GM23248 (cell line): ENCODE measurements around the gene ARHGEF5. TPM values are rescaled to one million over a fixed set of nuclear protein-coding genes. Genes with fewer than 3 reads are reported as not detected.

Experiments used
- DNase-seq: peaks from one replicate; pipeline ENCODE4 v3.0.0-alpha.2; 2015
- H2AFZ ChIP-seq: fragments of 200-600 bp; sonication (generic); 2 replicates; pipeline ENCODE4 v1.6.1; 2016; ENCODE audit warnings: antibody characterized with exemption
- H3F3A ChIP-seq: fragments of 200-600 bp; sonication (generic); 2 replicates; pipeline ENCODE4 v1.6.1; 2016; ENCODE audit warnings: mild to moderate bottlenecking, antibody characterized with exemption, mixed run types; ENCODE audit not compliant: insufficient read depth
- H3K27ac ChIP-seq: fragments of 200-600 bp; sonication (generic); 2 replicates; pipeline ENCODE4 v1.5.1; 2016; ENCODE audit warnings: mild to moderate bottlenecking
- H3K27me3 ChIP-seq: fragments of 200-600 bp; sonication (generic); replicated peaks from 2 replicates; pipeline ENCODE4 v1.6.1; 2016; ENCODE audit warnings: mild to moderate bottlenecking; ENCODE audit not compliant: insufficient read depth
- H3K36me3 ChIP-seq: fragments of 200-600 bp; sonication (generic); 2 replicates; pipeline ENCODE4 v1.6.1; 2016; ENCODE audit warnings: low read depth, mild to moderate bottlenecking
- H3K4me1 ChIP-seq: fragments of 200-600 bp; sonication (generic); 2 replicates; pipeline ENCODE4 v1.6.1; 2016; ENCODE audit warnings: mild to moderate bottlenecking; ENCODE audit not compliant: insufficient read depth
- H3K4me2 ChIP-seq: fragments of 200-600 bp; sonication (generic); one replicate; pipeline ENCODE4 v1.6.1; 2016; ENCODE audit warnings: mild to moderate bottlenecking; ENCODE audit not compliant: unreplicated experiment
- H3K4me3 ChIP-seq: fragments of 200-600 bp; sonication (generic); 2 replicates; pipeline ENCODE4 v1.5.1; 2016; ENCODE audit warnings: mild to moderate bottlenecking
- H3K79me2 ChIP-seq: fragments of 200-600 bp; sonication (generic); 2 replicates; pipeline ENCODE4 v1.6.1; 2016; ENCODE audit warnings: mild to moderate bottlenecking; ENCODE audit not compliant: insufficient read depth
- H3K9ac ChIP-seq: fragments of 200-600 bp; sonication (generic); 2 replicates; pipeline ENCODE4 v1.6.1; 2016; ENCODE audit warnings: mild to moderate bottlenecking
- H3K9me2 ChIP-seq: fragments of 200-600 bp; sonication (generic); 2 replicates; pipeline ENCODE4 v1.6.1; 2016; ENCODE audit warnings: mixed run types, mild to moderate bottlenecking, moderate library complexity; ENCODE audit not compliant: insufficient read depth
- H3K9me3 ChIP-seq: fragments of 200-600 bp; sonication (generic); one replicate; pipeline ENCODE4 v1.6.1; 2017; ENCODE audit warnings: low read depth
- H4K20me1 ChIP-seq: fragments of 200-600 bp; sonication (generic); 2 replicates; pipeline ENCODE4 v1.6.0; 2016; ENCODE audit not compliant: insufficient read depth
- EZH2 ChIP-seq: fragments of 200-600 bp; sonication (generic); IDR thresholded peaks from 2 replicates; pipeline ENCODE4 v1.6.1; 2018; ENCODE audit warnings: antibody characterized with exemption, mild to moderate bottlenecking; ENCODE audit not compliant: insufficient read depth, poor library complexity, severe bottlenecking
- EZH2phosphoT487 ChIP-seq: fragments of 200-600 bp; sonication (generic); IDR thresholded peaks from 2 replicates; pipeline ENCODE4 v1.6.1; 2018; ENCODE audit warnings: antibody characterized with exemption, moderate library complexity, mild to moderate bottlenecking, low read depth; ENCODE audit not compliant: insufficient read depth
- WGBS, 2 experiments: methylation state at CpG; one replicate each; pipeline ENCODE4 v1.1.6; 2015 to 2017; ENCODE audit warnings: low lambda C conversion rate in 2 of 2, low coverage in 1 of 2; ENCODE audit errors: missing lambda C conversion rate in 2 of 2; 5-methylcytosine and 5-hydroxymethylcytosine counted together
- in situ Hi-C: fragments of 300-500 bp; cut with MboI; formaldehyde crosslinking; loops from 2 replicates; pipeline ENCODE4 v1.15.0; 2020
- polyA plus RNA-seq: library from polyadenylated mRNA; unstranded; fragments of >200 nt; fragmentation: Nextera tagmentation; extraction: Ambion mirVana; gene quantifications from 2 replicates; pipeline ENCODE4 v1.2.1, GENCODE V29; 2016
- total RNA-seq: library from RNA; depleted of rRNA; stranded (reverse); fragments of >200 nt; shearing (Covaris generic); gene quantifications from 2 replicates; pipeline ENCODE4 v1.2.3, GENCODE V29; 2014

The ARHGEF5 gene
- total and polyA plus RNA-seq, 2 experiments from 2014 or later: 2.4 to 2.9 TPM

- H3K36me3 ChIP-seq: no peaks in the 10 kb centered on the region
- no peaks in the 10 kb centered on the region for H4K20me1 ChIP-seq
- no peak overlapping the region for H3K9ac ChIP-seq
- no peaks in the 10 kb centered on the region for H3K27me3 ChIP-seq
- in situ Hi-C loops: no loop called here
- peaks cover 16% of the 10 kb centered on the region; the same call in 1 of the 2 replicates for H3K4me1 ChIP-seq
- no peak overlapping the region for H2AFZ ChIP-seq
- H3K27ac ChIP-seq: no peak overlapping the region
- no peak for TF ChIP-seq EZH2phosphoT487
- TF ChIP-seq EZH2: no peak
- no peak overlapping the region for H3K4me2 ChIP-seq
- 91 to 92% methylated on average over 5 of the region's 5 CpGs for WGBS, 2 experiments
- H3K9me2 ChIP-seq: no peaks in the 10 kb centered on the region
- peaks cover 9% of the 10 kb centered on the region for H3F3A ChIP-seq
- H3K79me2 ChIP-seq: no peaks in the 10 kb centered on the region
- DNase-seq: no peak
- H3K9me3 ChIP-seq: no peaks in the 10 kb centered on the region
- H3K4me3 ChIP-seq: no peak overlapping the region
Measured at GRCh38 chr7:144388950-144389349, 33.7 kb downstream of the ARHGEF5 start.

- no peaks in the 10 kb centered on the region for H3K9me2 ChIP-seq
- H3K9ac ChIP-seq: no peak overlapping the region
- 67 to 76% methylated on average over 7 of the region's 7 CpGs for WGBS, 2 experiments
- H3K79me2 ChIP-seq: no peaks in the 10 kb centered on the region
- H3K9me3 ChIP-seq: no peaks in the 10 kb centered on the region
- H4K20me1 ChIP-seq: no peaks in the 10 kb centered on the region
- H3K36me3 ChIP-seq: no peaks in the 10 kb centered on the region
- peaks cover 16% of the 10 kb centered on the region; the same call in 1 of the 2 replicates for H3K4me1 ChIP-seq
- DNase-seq: no peak
- in situ Hi-C loops: no loop called here
- H3F3A ChIP-seq: peaks cover 9% of the 10 kb centered on the region
- H3K27ac ChIP-seq: no peak overlapping the region
- no peak overlapping the region for H3K4me2 ChIP-seq
- no peak overlapping the region for H2AFZ ChIP-seq
- TF ChIP-seq EZH2phosphoT487 (no peak), EZH2 (no peak)
- no peaks in the 10 kb centered on the region for H3K27me3 ChIP-seq
- H3K4me3 ChIP-seq: no peak overlapping the region
Measured at GRCh38 chr7:144390481-144390880, 35.3 kb downstream of the ARHGEF5 start.

GRCh38 chr7:144391014-144391413, 35.8 kb downstream of the ARHGEF5 start:
- Histone ChIP-seq H3K9me2 (no peaks in the 10 kb centered on the region), H3F3A (peaks cover 5% of the 10 kb centered on the region), H2AFZ (peak overlapping the region; percentile 65; the same call in 1 of the 2 replicates), H3K27me3 (no peaks in the 10 kb centered on the region), H3K4me1 (peaks cover 13% of the 10 kb centered on the region; the same call in 1 of the 2 replicates), H3K4me3 (no peak overlapping the region), H3K9me3 (no peaks in the 10 kb centered on the region), H3K36me3 (no peaks in the 10 kb centered on the region), H3K27ac (no peak overlapping the region), H3K79me2 (no peaks in the 10 kb centered on the region), H3K9ac (no peak overlapping the region), H3K4me2 (no peak overlapping the region), H4K20me1 (no peaks in the 10 kb centered on the region; the same call in 1 of the 2 replicates)
- in situ Hi-C loops: no loop called here
- WGBS, 2 experiments: 85 to 97% methylated on average over 4 of the region's 4 CpGs
- no peak for DNase-seq
- no peak for TF ChIP-seq EZH2
- TF ChIP-seq EZH2phosphoT487: no peak

GRCh38 chr7:144391823-144392255, 36.6 kb downstream of the ARHGEF5 start:
- Histone ChIP-seq H3K27ac (no peak overlapping the region), H3K4me3 (peak overlapping the region; percentile 21; the same call in 1 of the 2 replicates), H3K9me2 (no peaks in the 10 kb centered on the region), H3K4me1 (0 out of 2 replicates have a peak, but pooled peaks cover 5% of the 10 kb centered on the region), H3F3A (no peaks in the 10 kb centered on the region), H4K20me1 (no peaks in the 10 kb centered on the region; the same call in 1 of the 2 replicates), H3K9me3 (no peaks in the 10 kb centered on the region), H3K79me2 (no peaks in the 10 kb centered on the region), H3K27me3 (no peaks in the 10 kb centered on the region), H2AFZ (peak overlapping the region; percentile 65), H3K9ac (no peak overlapping the region), H3K4me2 (peak overlapping the region; percentile 69), H3K36me3 (no peaks in the 10 kb centered on the region)
- DNase-seq: peak; percentile 79
- 2 to 5% methylated on average over 8 of the region's 8 CpGs for WGBS, 2 experiments
- in situ Hi-C loops: no loop called here
- TF ChIP-seq EZH2: no peak
- no peak for TF ChIP-seq EZH2phosphoT487
